ENCODE data around the gene PTH.

Gene PTH

DNA sequence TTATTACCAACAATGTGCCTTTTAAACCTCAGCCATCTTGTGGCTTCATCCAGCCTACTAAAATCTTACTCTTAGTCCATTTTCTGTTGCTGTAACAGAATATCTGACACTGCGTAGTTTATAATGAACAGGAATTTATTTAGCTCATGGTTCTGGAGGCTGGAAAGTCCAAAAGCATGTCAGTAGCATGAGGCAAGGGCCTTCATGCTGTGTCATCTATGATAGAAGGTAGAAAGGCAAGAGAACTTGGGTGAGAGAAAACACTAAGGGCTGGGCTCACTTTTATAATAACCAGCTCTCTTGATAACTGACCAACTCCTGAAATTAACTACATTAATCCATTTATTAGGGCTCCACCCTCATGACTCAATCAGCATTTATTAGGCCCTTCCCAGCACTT lies 46.3 kb downstream of the PTH start:
- DNase-seq (ENCODE audit: low spot score): no peak

DNA sequence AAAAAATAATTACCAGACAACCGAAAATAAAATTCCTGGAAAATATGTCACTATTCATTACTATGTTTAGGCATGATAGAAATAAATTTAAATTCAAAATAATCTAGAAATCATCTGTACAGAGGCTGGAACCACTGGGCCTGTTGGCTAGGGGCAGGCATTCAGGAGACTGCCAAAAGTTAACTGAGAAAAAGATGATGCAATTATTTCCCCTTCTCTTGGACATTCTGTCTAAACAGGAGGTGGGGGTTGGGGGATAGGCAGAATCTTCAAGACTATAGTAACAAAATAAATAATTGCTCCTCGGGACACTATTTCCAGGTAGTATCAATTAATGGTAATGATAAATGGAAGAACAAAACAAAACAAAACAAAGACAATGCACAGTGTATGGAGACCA lies 46.9 kb downstream of the PTH start:
- no peak for DNase-seq (ENCODE audit: low spot score)

- DNase-seq (ENCODE audit: low spot score): peak; percentile 20
Observed at GRCh38 chr11:13446444-13446843, 49.4 kb downstream of the PTH start.

GRCh38 chr11:13445588-13445987 lies 50.2 kb downstream of the PTH start:
- DNase-seq (ENCODE audit: low spot score): no peak

Measured in AG08396 (cell line).